Ovary (tissue), 3 donors: Measurements from ENCODE around the gene NEURL1B.

Experiments
- CTCF ChIP-seq, 3 donors: fragments of 450-650 bp in 2 of 3; fragments of 200-600 bp in 1 of 3; IDR thresholded peaks; one replicate each; pipeline versions ENCODE4 v1.5.1 to v1.8.0; 2016 to 2022; ENCODE audit warnings: antibody characterized with exemption in 3 of 3, mild to moderate bottlenecking in 1 of 3
- EP300 ChIP-seq: sonication (generic); formaldehyde crosslinking; IDR thresholded peaks from one replicate; pipeline ENCODE4 v1.6.1; 2017; ENCODE audit warnings: antibody characterized with exemption
- POLR2A ChIP-seq: fragments of 450-650 bp; IDR thresholded peaks from one replicate; pipeline ENCODE4 v1.6.1; 2017; ENCODE audit warnings: antibody characterized with exemption, mild to moderate bottlenecking, moderate library complexity
- donor health status: DM: no; HTN: no; CAD: no.

GRCh38 chr5:172683264-172683644, 42.2 kb downstream of the NEURL1B start:
- TF ChIP-seq CTCF (IDR thresholded peaks at IDR 0.05) (no peak), POLR2A (no peak), EP300 (no peak)
